Hippocampal formation (tissue), 2 donors: ENCODE measurements around the gene COL7A1.
A peak's percentile ranks its signal among the peaks of the same experiment; 100 is the strongest.

ENCODE experiments used
- DNase-seq, 2 donors: peaks; one replicate each; lab custom pipeline; 2025; lab: John Stamatoyannopoulos, UW

Gene COL7A1

GRCh38 chr3:48619541-48620524, 24.7 kb upstream of the COL7A1 start:
- no peak for DNase-seq

DNA sequence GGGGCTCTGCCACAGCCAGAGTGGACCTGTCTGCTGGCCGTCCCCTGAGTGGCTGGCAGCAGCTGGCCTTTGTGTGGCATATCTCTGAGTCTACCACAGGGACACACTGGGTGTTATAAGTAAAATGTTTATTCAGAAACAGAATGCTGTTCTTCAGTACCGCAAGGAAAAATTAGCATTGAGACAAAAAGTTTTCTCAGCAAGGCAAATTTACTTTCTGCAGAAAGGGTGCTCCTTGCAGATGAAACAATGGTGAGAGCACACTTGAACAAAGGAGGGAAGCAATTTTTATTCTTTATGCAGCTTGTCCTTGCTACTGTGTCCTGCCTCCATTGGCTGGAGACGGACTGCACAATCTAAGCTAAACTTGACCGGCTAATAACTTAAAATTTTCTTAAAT, 22.4 kb upstream of the COL7A1 start:
- DNase-seq = no peak

- no peak for DNase-seq
Observed at GRCh38 chr3:48614044-48614443, 18.9 kb upstream of the COL7A1 start.

DNA sequence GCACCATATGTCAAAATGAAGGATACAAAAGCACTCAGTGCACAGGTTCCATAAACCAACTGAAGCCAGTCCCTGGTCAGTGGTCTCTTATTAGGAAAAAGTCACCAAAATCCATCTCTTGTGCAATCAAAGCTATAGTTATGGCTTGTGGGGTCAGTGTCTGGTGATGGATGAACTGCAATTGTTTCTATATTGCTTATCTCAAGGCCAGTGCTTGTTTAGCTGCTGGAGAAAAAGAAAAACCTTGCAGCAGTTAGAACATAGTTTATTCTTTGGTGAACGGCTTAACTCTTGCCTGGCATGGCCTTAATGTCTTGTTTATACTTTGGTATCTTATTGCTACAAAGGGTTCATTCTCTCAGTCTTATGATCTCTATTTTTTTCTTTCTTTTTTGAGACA, 17.2 kb upstream of the COL7A1 start:
- no peak for DNase-seq

GRCh38 chr3:48609088-48610005, 14.2 kb upstream of the COL7A1 start, which contains the start of gene UQCRC1:
UQCRC1 (minus strand) TSS chr3:48609646; CDS start chr3:48609620, 26 bp downstream.
- DNase-seq = peak; percentile 88 to 89

DNA sequence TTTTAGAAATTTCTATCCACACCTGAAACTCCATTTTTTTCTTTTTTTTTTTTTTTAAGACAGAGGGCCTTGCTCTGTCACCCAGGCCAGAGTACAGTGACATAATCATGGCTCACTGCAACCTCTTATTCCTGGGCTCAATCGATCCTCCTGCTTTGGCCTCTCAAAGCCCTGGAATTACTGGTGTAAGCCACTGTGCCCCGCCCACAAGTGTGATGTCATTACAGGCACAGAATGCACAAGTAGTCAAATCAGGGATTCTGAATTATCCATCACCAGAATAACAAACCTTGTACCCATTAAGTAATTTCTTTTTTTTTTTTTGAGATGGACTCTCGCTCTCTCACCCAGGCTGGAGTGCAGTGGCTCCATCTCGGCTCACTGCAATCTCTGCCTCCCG, 12.4 kb upstream of the COL7A1 start:
- DNase-seq = no peak

DNA sequence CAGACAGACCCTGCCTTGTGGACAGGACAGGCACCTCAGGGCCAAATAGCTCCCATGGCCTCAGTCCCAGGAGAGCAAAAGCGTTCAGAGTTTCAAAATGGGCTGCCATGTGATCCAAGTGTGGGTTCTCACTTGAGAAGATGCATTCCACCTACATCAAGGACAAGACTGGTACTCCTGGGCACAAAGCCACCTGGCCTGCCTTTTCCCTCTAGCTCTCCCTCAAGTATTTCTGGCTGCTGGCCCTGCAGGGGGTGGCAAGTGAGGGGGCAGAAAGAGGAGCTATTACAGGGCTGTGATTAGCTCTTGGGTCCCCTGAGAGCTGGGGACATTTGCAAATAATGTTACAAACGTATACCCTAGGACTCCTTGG, 6.5 kb upstream of the COL7A1 start:
- no peak for DNase-seq

- DNase-seq = no peak
Observed at GRCh38 chr3:48600711-48601621, 5.8 kb upstream of the COL7A1 start.

- no peak for DNase-seq
Observed at GRCh38 chr3:48599509-48600285, 4.6 kb upstream of the COL7A1 start.

- no peak for DNase-seq
Observed at GRCh38 chr3:48599077-48599501, 4.0 kb upstream of the COL7A1 start.

DNA sequence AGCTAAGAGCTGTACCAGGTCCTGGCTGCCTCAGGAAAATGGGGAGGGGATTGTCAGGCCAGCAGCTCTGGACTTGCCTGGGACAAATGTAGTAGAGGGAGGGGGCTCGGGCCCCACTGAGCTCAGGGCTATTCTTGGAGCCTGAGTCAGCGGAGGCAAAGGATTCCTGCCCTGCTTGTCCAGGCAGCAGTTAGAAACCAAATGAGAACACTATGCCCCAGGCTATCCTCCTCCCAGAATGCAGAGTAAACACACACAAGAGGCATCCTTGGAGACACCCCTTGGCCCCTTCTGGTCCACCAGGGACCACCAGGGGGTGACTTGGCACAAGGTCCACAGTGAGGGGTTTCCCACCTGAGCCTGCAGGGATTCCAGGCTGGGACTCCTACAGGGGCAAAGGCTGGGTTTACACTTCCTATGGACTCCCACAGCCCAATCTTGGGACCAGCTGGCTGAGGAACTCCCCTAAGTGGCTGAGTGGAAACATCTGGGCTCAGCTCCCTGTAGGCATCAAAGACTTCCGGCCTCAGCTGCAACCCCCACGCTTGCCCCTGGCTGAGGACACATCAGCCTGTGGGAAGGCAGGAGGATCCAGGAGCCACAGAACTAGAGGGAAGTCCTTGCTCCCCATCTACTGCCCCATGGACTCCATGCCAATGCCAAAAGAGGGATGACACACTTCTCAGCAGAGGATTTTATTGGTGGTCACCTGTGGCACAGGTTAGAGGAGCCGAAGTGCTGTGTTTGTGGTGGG, 3.4 kb upstream of the COL7A1 start:
- no peak for DNase-seq

- DNase-seq = no peak
Observed at GRCh38 chr3:48597408-48597800, 2.3 kb upstream of the COL7A1 start.

DNA sequence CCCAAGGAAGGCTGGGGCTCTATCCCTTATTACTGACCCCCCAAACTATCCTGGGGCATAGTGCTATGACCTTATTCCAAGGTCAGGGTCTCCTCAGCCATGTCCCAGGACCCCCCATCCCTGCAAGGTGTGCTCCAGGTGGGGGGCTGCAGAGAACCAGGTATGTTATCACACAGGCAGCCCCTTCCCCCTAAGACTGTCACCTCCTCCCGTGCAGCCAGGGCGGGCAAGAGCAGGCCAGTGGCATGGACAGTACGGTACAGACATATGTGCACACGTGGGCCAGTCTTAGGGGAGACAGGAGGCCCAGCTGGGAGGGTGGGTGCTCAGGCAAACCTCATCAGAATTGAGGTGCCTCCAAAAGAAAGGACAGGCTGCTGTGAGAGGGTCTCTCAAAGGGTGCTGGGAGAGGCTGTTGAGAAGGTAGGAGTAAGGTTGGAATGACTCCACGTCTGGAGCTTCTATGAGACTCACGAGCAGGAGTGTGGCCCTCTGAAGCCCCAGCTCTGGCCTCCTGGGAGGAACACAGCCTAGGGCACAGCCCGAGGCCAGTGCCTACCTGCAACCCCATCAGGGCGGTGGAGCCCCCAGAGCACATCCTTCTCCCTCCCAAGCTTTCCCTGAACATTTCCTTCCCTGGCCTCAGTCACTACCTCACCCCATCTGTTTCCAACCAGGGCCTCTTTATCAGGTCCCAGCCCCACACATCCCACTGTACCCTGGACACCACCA, 1.7 kb upstream of the COL7A1 start:
- no peak for DNase-seq

- DNase-seq = no peak
Observed at GRCh38 chr3:48596157-48596556, 1.0 kb upstream of the COL7A1 start.

DNA sequence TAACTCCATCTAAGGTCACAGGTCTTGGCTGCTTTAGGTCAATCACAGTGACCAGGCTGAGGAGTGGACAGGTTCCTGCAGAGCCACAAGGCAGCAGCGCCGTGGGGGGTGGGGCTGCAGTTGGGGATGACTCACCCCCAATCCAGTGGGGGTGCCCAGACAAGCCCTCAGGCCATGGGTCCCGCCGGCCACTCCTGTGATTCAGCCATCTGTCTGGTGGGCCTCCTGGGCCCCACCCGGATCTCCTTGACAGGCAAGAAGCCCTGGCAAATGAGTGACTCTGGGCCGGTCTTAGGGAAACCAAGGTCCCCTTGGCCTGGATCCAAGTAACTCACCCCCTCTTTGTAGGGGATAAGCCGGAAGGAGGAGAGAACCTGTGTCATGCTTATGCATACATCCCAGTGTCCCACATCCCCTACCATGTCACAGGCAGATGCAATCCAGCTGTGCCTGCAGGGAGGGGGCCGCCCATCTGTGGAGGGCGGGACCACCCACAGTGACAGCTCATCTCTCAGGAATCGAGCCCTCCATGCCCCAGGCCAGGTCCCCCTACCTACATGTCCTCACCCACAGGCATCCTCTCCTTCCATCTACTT, 495 bp upstream of the COL7A1 start:
- DNase-seq = no peak

GRCh38 chr3:48594417-48595049, 596 bp downstream of the COL7A1 start:
- DNase-seq = no peak

DNA sequence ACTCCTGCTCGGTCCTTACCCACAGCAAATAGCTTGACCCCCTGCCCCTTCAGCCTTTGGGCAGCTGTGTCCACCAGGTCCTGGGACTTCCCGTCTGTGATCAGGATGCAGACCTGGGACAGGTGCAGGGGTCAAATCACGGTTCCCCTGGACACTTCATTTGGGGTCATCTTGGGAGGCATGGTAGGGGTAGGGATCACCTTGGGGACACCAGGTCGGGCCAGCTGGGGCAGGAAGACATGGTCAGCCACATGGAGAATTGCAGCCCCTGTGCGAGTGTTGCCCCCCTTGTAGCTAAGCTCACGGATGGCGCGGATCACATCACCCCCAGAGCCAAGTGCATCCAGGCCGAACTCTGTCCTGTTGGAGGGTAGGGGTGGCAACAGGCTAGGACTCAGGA, 1.8 kb downstream of the COL7A1 start:
- DNase-seq = no peak

GRCh38 chr3:48592519-48593087, 2.5 kb downstream of the COL7A1 start:
- no peak for DNase-seq
